Measurements from ENCODE around the gene ELF3. TPM values are rescaled to one million over a fixed set of nuclear protein-coding genes. Genes with fewer than 3 reads are reported as not detected.
A peak's percentile ranks its signal among the peaks of the same experiment; 100 is the strongest.

The ELF3 gene
- total and polyA plus RNA-seq, 2 of the 13 experiments (the other 11 are each of a cell fraction or from before 2014, with no cell fraction given): 11.5 to 55.1 TPM

- TF ChIP-seq ARID4A (CRISPR knock-in tag; IDR thresholded peaks at IDR 0.05; ENCODE audit: borderline replicate concordance): 0 out of 2 replicates have a peak, but pooled peaks have one; percentile 3
- TF ChIP-seq, protein P1, sequence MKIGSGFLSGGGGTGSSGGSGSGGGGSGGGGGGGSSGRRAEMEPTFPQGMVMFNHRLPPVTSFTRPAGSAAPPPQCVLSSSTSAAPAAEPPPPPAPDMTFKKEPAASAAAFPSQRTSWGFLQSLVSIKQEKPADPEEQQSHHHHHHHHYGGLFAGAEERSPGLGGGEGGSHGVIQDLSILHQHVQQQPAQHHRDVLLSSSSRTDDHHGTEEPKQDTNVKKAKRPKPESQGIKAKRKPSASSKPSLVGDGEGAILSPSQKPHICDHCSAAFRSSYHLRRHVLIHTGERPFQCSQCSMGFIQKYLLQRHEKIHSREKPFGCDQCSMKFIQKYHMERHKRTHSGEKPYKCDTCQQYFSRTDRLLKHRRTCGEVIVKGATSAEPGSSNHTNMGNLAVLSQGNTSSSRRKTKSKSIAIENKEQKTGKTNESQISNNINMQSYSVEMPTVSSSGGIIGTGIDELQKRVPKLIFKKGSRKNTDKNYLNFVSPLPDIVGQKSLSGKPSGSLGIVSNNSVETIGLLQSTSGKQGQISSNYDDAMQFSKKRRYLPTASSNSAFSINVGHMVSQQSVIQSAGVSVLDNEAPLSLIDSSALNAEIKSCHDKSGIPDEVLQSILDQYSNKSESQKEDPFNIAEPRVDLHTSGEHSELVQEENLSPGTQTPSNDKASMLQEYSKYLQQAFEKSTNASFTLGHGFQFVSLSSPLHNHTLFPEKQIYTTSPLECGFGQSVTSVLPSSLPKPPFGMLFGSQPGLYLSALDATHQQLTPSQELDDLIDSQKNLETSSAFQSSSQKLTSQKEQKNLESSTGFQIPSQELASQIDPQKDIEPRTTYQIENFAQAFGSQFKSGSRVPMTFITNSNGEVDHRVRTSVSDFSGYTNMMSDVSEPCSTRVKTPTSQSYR (CRISPR knock-in tag; IDR thresholded peaks at IDR 0.05; ENCODE audit: borderline replicate concordance): peak; percentile 65; the same call in 1 of the 2 replicates
- TF ChIP-seq RXRB (CRISPR knock-in tag; IDR thresholded peaks at IDR 0.05; ENCODE audit: borderline replicate concordance): no peak; the same call in 1 of the 2 replicates
- TF ChIP-seq DPF2 (CRISPR knock-in tag; IDR thresholded peaks at IDR 0.05; ENCODE audit: borderline replicate concordance, low read depth): no peak
- no peak for TF ChIP-seq IRF1 (CRISPR knock-in tag; IDR thresholded peaks at IDR 0.05; ENCODE audit: low read depth)
- TF ChIP-seq ZSCAN31 (CRISPR knock-in tag; IDR thresholded peaks at IDR 0.05; ENCODE audit: low read depth): no peak
- no peak for TF ChIP-seq ZNF446 (CRISPR knock-in tag; IDR thresholded peaks at IDR 0.05)
- TF ChIP-seq MBNL3 (CRISPR knock-in tag; conservative IDR thresholded peaks at IDR 0.05): no peak
- TF ChIP-seq ZNF607 (CRISPR knock-in tag; IDR thresholded peaks at IDR 0.05; ENCODE audit: borderline replicate concordance): no peak
- no peak for TF ChIP-seq REL (CRISPR knock-in tag; conservative IDR thresholded peaks at IDR 0.05)
- TF ChIP-seq ZNF768 (CRISPR knock-in tag; IDR thresholded peaks at IDR 0.05): no peak
- no peak for TF ChIP-seq ADNP (CRISPR knock-in tag; IDR thresholded peaks at IDR 0.05)
- TF ChIP-seq HES4 (CRISPR knock-in tag; IDR thresholded peaks at IDR 0.05; ENCODE audit: borderline replicate concordance): 0 out of 2 replicates have a peak, but pooled peaks have one; percentile 25
- peak; percentile 87 for TF ChIP-seq HNRNPL (IDR thresholded peaks at IDR 0.05; ENCODE audit: low read depth, low read length)
- TF ChIP-seq AGO1 (IDR thresholded peaks at IDR 0.05; ENCODE audit: low read depth, low read length, poor library complexity, severe bottlenecking): peak; percentile 84
- TF ChIP-seq IKZF1 (IDR thresholded peaks at IDR 0.05): no peak
- no peak for TF ChIP-seq ZNF556 (CRISPR knock-in tag; IDR thresholded peaks at IDR 0.05; ENCODE audit: borderline replicate concordance)
- TF ChIP-seq SALL1 (CRISPR knock-in tag; IDR thresholded peaks at IDR 0.05): 0 out of 2 replicates have a peak, but pooled peaks have one; percentile 4
- no peak for TF ChIP-seq RNF2 (conservative IDR thresholded peaks at IDR 0.05; ENCODE audit: low read depth)
- no peak for TF ChIP-seq ZFP36 (IDR thresholded peaks at IDR 0.05; ENCODE audit: borderline replicate concordance, low read depth, low read length, partially characterized antibody)
Measured at GRCh38 chr1:202017749-202018467, 7.5 kb downstream of the ELF3 start (continued).
